K562 (cell line): ENCODE data around the gene DHX35.

ENCODE experiments used
- BRF1 ChIP-seq: IDR thresholded peaks from 3 replicates; pipeline ENCODE4 v1.6.1; 2011; ENCODE audit warnings: borderline replicate concordance, mild to moderate bottlenecking; ENCODE audit not compliant: insufficient read length; ENCODE audit errors: extremely low read depth
- CBX2 ChIP-seq: fragments of 200-600 bp; sonication (generic); IDR thresholded peaks from one replicate; pipeline ENCODE4 v1.6.1; 2012; ENCODE audit warnings: mild to moderate bottlenecking, low read length, inconsistent platforms; ENCODE audit not compliant: insufficient read depth, poor library complexity, severe bottlenecking
- CHD4 ChIP-seq: fragments of 200-600 bp; sonication (generic); IDR thresholded peaks from 3 replicates; pipeline ENCODE4 v1.6.1; 2012; ENCODE audit warnings: low read depth, mild to moderate bottlenecking, mixed read lengths, low read length, inconsistent platforms; ENCODE audit not compliant: insufficient read depth, insufficient replicate concordance, poor library complexity, severe bottlenecking
- EP300 ChIP-seq: IDR thresholded peaks from 2 replicates; pipeline ENCODE4 v1.6.1; 2012; ENCODE audit warnings: low read length, improper control_type of control experiment
- ETV1 ChIP-seq: fragments of 450-650 bp; conservative IDR thresholded peaks from 2 replicates; pipeline ENCODE4 v1.6.1; 2016; ENCODE audit warnings: missing genetic modification characterization, control low read depth, low read depth, missing compliant biosample characterization
- GATAD2A ChIP-seq: fragments of 450-650 bp; IDR thresholded peaks from 2 replicates; pipeline ENCODE4 v1.6.1; 2017
- KHSRP ChIP-seq: fragments of 450-650 bp; IDR thresholded peaks from 2 replicates; pipeline ENCODE4 v1.6.1; 2017
- MCM7 ChIP-seq, 2 experiments: fragments of 450-650 bp; IDR thresholded peaks; 2 replicates each; pipeline ENCODE4 v1.6.1; 2016 to 2018
- MYC ChIP-seq, 2 experiments: fragments of 250-450 bp in 1 of 2; sonication (Bioruptor Pico) in 1 of 2; IDR thresholded peaks; 2 replicates each; pipeline versions ENCODE4 v1.5.1 to v1.6.1; 2012 to 2021; ENCODE audit warnings: low read depth in 2 of 2, borderline replicate concordance in 1 of 2, improper control_type of control experiment in 1 of 2, low read length in 1 of 2, mild to moderate bottlenecking in 1 of 2, moderate library complexity in 1 of 2
- POLR2AphosphoS5 ChIP-seq: IDR thresholded peaks from 2 replicates; pipeline ENCODE4 v1.6.1; 2011; ENCODE audit warnings: mild to moderate bottlenecking, low read depth, low read length, moderate library complexity; ENCODE audit not compliant: control insufficient read depth, insufficient read depth
- RB1 ChIP-seq: fragments of 450-650 bp; IDR thresholded peaks from 2 replicates; pipeline ENCODE4 v1.6.1; 2017; ENCODE audit warnings: low read depth, mild to moderate bottlenecking
- ZNF124 ChIP-seq: sonication (generic); formaldehyde crosslinking; IDR thresholded peaks from 2 replicates; pipeline ENCODE4 v1.8.1; 2022; ENCODE audit warnings: missing genetic modification reagents
- ZNF785 ChIP-seq: fragments of 250-450 bp; sonication (Bioruptor Pico); IDR thresholded peaks from 2 replicates; pipeline ENCODE4 v1.4.0; 2020; ENCODE audit warnings: mild to moderate bottlenecking

DNA sequence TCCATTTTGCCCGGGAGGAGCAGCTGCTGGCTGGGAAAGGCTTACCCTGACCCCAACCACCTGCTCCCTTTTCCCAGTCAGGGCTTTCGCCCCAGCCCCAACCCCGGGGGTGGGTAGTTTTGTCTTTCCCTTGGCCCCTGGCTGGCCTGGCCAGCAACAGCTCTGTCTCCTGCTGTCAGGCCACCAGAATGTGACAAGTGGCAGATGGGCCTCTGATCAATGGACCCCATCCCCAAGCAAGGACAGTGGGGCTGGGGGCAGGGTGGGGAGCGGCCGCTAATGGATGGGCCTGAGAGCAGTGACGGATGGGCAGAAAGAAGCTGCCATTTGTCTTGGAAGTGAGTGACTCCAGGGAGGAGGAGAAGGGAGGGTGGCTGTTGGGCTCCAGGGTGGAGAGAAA lies 121.6 kb downstream of the DHX35 start:
- no peak for TF ChIP-seq MYC (IDR thresholded peaks at IDR 0.05; ENCODE audit: low read depth, low read length)
- TF ChIP-seq MYC (CRISPR knock-in tag; IDR thresholded peaks at IDR 0.05; ENCODE audit: borderline replicate concordance, low read depth): no peak
- no peak for TF ChIP-seq ETV1 (tag)
- no peak for TF ChIP-seq GATAD2A
- no peak for TF ChIP-seq CHD4
- no peak for TF ChIP-seq BRF1
- no peak for TF ChIP-seq EP300
- no peak for TF ChIP-seq POLR2AphosphoS5
- no peak for TF ChIP-seq ZNF124 (CRISPR knock-in tag)
- TF ChIP-seq ZNF785 (CRISPR knock-in tag): no peak
- no peak for TF ChIP-seq RB1
- no peak for TF ChIP-seq CBX2
- TF ChIP-seq KHSRP: no peak
- no peak for TF ChIP-seq MCM7 (IDR thresholded peaks at IDR 0.05)
